ENCODE measurements around the gene BMERB1. TPM values are rescaled to one million over a fixed set of nuclear protein-coding genes. Genes with fewer than 3 reads are reported as not detected.

Gene BMERB1
- polyA plus RNA-seq, 4 donors: 40.8 to 47.8 (median 44.8) TPM

Other genes with a start within 250 kb of the BMERB1 start
- 10 to 100 TPM in 2 of 4 donors, 1 to 10 TPM in 2; 1.4 to 41.9 (median 15.2) TPM for gene NPIPA5, start 56.3 kb upstream of the BMERB1 start, polyA plus RNA-seq (ENCODE audit: insufficient read length in 4 of 4)
- gene MPV17L, start 38.8 kb upstream of the BMERB1 start, polyA plus RNA-seq (ENCODE audit: insufficient read length in 4 of 4): 10 to 100 TPM in 2 of 4 donors, 1 to 10 TPM in 2; 7.1 to 15.2 (median 9.6) TPM
- 10 to 100 TPM; 40.4 to 69.9 (median 57.2) TPM for gene MARF1, start 208.6 kb downstream of the BMERB1 start, polyA plus RNA-seq (ENCODE audit: insufficient read length in 4 of 4)
- gene NDE1, start 215.7 kb downstream of the BMERB1 start, polyA plus RNA-seq (ENCODE audit: insufficient read length in 4 of 4): 10 to 100 TPM; 36.1 to 49.9 (median 41.7) TPM